ENCODE measurements around the gene MOB3A.

The MOB3A gene

GRCh38 chr19:2048104-2048958 is 47.8 kb downstream of the MOB3A start:
- TF ChIP-seq CTCF (IDR thresholded peaks at IDR 0.05; ENCODE audit: control insufficient read depth, insufficient read depth, low read depth, low read length, missing control alignments), result no peak
- peak overlapping the region; percentile 91 for H3K4me3 ChIP-seq (ENCODE audit: control insufficient read depth, low read depth, low read length)
- no peak for DNase-seq (ENCODE audit: low read depth)

- no peak overlapping the region for H3K4me3 ChIP-seq (ENCODE audit: control insufficient read depth, low read depth, low read length)
- no peak for TF ChIP-seq CTCF (IDR thresholded peaks at IDR 0.05; ENCODE audit: control insufficient read depth, insufficient read depth, low read depth, low read length, missing control alignments)
- no peak for DNase-seq (ENCODE audit: low read depth)
These were observed 48.5 kb downstream of the MOB3A start for GRCh38 chr19:2047449-2048103.

GRCh38 chr19:2047076-2047448 is 49.1 kb downstream of the MOB3A start:
- no peak overlapping the region for H3K4me3 ChIP-seq (ENCODE audit: control insufficient read depth, low read depth, low read length)
- DNase-seq (ENCODE audit: low read depth), result no peak
- TF ChIP-seq CTCF (IDR thresholded peaks at IDR 0.05; ENCODE audit: control insufficient read depth, insufficient read depth, low read depth, low read length, missing control alignments), result no peak

GRCh38 chr19:2046046-2046907 is 49.8 kb downstream of the MOB3A start:
- no peak overlapping the region for H3K4me3 ChIP-seq (ENCODE audit: control insufficient read depth, low read depth, low read length)
- no peak for TF ChIP-seq CTCF (IDR thresholded peaks at IDR 0.05; ENCODE audit: control insufficient read depth, insufficient read depth, low read depth, low read length, missing control alignments)
- no peak for DNase-seq (ENCODE audit: low read depth)

- DNase-seq (ENCODE audit: low read depth), result no peak
These were observed 50.6 kb downstream of the MOB3A start for GRCh38 chr19:2045501-2046045.

More at GRCh38 chr19:2045501-2046045, 50.6 kb downstream of the MOB3A start:
- no peak for TF ChIP-seq CTCF (IDR thresholded peaks at IDR 0.05; ENCODE audit: control insufficient read depth, insufficient read depth, low read depth, low read length, missing control alignments)
- no peak overlapping the region for H3K4me3 ChIP-seq (ENCODE audit: control insufficient read depth, low read depth, low read length)

Data from AG09309 (cell line).